GM10266 (cell line): ENCODE data around the gene LILRB1.
"Not testable (repeated sequence)": the region's sequence is repeated elsewhere in the genome, so short reads cannot be mapped to it uniquely, and the experiment has no call there.

ENCODE experiments used
- DNase-seq: peaks from one replicate; pipeline ENCODE4 v3.0.0; 2012; ENCODE audit errors: extremely low spot score
- TF ChIP-seq, protein P1 (sequence below): IDR thresholded peaks from 2 replicates; pipeline ENCODE4 v1.5.1; 2012; ENCODE audit warnings: mild to moderate bottlenecking, low read depth; ENCODE audit not compliant: control insufficient read depth, insufficient read depth; ENCODE audit errors: missing control alignments

The LILRB1 gene

GRCh38 chr19:54677217-54677616, 46.9 kb downstream of the LILRB1 start:
- DNase-seq, result no peak
- TF ChIP-seq, protein P1, sequence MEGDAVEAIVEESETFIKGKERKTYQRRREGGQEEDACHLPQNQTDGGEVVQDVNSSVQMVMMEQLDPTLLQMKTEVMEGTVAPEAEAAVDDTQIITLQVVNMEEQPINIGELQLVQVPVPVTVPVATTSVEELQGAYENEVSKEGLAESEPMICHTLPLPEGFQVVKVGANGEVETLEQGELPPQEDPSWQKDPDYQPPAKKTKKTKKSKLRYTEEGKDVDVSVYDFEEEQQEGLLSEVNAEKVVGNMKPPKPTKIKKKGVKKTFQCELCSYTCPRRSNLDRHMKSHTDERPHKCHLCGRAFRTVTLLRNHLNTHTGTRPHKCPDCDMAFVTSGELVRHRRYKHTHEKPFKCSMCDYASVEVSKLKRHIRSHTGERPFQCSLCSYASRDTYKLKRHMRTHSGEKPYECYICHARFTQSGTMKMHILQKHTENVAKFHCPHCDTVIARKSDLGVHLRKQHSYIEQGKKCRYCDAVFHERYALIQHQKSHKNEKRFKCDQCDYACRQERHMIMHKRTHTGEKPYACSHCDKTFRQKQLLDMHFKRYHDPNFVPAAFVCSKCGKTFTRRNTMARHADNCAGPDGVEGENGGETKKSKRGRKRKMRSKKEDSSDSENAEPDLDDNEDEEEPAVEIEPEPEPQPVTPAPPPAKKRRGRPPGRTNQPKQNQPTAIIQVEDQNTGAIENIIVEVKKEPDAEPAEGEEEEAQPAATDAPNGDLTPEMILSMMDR, result no peak

DNA sequence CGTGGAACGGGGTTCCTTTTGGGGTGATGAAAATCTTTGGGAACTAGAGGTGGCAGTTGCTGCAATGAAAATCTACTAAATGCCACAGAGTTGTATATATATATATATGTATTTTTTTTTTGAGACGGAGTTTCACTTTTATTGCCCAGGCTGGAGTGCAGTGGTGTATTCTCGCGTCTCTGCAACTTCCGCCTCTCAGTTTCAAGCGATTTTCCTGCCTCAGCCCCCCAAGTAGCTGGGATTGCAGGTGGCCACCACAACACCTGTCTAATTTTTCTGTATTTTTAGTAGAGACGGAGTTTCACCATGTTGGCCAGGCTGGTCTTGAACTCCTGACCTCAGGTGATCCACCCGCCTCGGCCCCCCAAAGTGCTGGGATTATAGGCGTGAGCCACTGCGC, 51.3 kb downstream of the LILRB1 start:
- DNase-seq, result not testable (repeated sequence)

GRCh38 chr19:54682306-54682856, 52.1 kb downstream of the LILRB1 start:
- TF ChIP-seq, protein P1, result no peak
- no peak for DNase-seq

GRCh38 chr19:54684527-54684926, 54.2 kb downstream of the LILRB1 start:
- TF ChIP-seq, protein P1, result no peak
- DNase-seq, result no peak
